NCI-H1105 (cell line): ENCODE measurements around the gene SRD5A3.

Experiments
- DNase-seq: peaks from one replicate; lab custom pipeline; 2025; lab: John Stamatoyannopoulos, UW

The SRD5A3 gene

DNA sequence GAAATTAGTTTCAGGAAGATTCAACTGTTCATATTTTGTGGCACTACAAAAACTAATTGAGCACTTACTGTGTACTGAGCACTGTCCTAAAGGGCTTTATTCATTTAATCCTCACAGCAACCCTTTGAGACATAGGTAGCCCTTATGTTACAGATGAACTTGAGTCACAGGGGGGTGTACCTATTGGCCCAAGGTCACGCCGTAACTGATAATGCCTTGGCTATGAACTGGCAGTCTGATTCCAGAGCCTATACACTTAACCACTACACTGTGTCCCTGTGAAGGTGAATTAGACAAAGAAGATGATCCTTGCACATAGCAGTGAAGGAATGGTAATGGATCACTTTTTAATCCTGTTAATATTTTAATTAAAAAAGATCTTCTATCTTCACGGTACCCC lies 61.7 kb downstream of the SRD5A3 start:
- no peak for DNase-seq

DNA sequence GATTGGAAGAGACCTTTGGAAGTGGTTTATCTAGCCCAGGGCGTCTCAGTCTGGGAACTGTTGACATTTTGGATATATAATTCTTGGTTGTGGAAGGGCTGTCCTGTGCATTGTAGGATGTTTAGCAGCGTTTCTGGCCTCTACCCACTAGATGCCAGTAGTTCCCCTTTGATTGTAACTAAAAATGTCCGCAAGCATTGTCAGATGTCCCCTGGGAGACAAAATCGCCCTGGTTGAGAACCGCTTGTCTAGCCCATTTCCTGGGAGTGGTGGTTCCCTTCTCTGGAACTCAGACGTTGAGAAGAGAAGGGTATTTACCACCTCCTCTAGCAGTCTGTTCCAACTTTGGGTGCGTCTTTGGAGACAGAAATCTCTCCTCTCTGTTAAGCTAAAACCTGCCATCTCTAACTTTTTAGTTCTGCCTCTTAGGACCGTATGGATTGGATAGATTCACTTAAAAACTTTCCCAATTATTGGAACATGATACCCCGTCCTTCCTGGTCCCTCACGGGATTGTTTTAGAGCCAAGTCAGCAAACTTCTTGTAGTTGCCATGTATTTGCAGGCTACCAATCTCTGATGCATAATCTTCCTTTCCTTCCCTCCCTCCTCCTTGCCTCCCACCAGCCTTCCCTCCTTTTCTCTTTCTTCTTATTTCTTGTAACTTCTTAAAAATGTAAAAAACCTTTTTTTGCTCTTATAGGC lies 63.6 kb downstream of the SRD5A3 start:
- DNase-seq = no peak

DNA sequence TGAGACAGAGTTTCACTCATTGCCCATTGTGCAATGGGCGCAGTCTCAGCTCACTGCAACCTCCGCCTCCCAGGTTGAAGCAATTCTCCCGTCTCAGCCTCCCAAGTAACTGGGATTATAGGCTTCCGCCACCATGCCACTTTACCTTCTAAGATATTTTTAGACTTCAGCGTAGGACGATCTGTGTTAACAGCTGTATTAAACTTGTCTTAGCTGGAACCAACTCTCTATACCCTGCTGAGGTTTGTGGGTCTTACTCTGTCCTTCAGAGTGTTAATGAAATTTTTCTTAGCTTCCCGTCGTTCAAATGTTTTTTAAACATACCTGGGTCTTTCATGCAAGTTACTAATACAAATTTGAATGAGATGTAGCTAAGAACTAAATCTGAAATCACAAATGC lies 64.4 kb downstream of the SRD5A3 start:
- DNase-seq = no peak

DNA sequence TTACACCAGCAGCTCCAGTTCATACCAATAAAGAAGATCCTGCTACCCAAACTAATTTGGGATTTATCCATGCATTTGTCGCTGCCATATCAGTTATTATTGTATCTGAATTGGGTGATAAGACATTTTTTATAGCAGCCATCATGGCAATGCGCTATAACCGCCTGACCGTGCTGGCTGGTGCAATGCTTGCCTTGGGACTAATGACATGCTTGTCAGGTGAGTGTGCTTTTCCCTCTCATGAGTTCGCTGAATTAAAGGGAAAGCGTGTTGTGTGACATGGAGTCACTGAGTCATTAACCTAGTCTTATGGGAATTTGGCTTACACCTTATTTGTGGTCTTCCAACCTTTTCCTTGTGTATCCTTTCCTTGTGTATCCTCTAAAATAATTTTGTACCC lies 65.6 kb downstream of the SRD5A3 start:
- DNase-seq = no peak

DNA sequence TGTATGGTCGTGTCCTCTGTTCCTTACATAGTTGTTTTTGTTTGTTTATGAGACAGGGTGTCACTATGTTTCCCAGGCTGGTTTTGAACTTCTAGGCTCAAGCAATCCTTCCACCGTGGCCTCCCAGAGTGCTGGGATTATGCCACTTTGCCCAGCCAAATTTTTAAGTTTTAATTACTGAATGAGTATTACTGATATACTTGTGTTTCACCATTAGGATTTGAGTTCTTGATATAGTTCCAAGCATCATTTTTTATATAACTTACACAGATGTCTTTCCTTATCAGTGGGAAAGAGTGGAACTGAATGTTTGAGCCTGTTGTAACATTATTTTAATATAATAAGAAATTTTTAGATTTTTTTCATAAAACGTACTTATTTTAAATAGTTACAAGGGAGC lies 70.1 kb downstream of the SRD5A3 start:
- DNase-seq = no peak
